KMS-11 (cell line): ENCODE results near the gene DDA1.

Experiments used
- H2AFZ ChIP-seq: fragments of 200-600 bp; sonication (generic); 2 replicates; pipeline ENCODE4 v1.6.1; 2016; ENCODE audit warnings: antibody characterized with exemption, mixed run types, low read depth
- H3K27ac ChIP-seq: fragments of 200-600 bp; sonication (generic); 2 replicates; pipeline ENCODE4 v1.6.1; 2016; ENCODE audit warnings: mild to moderate bottlenecking, mixed run types
- H3K27me3 ChIP-seq: fragments of 200-600 bp; sonication (generic); 2 replicates; pipeline ENCODE4 v1.6.1; 2017; ENCODE audit warnings: mild to moderate bottlenecking, low read depth, mixed run types, moderate library complexity; ENCODE audit not compliant: insufficient read depth
- H3K36me3 ChIP-seq: fragments of 200-600 bp; sonication (generic); 2 replicates; pipeline ENCODE4 v1.6.1; 2017; ENCODE audit warnings: mild to moderate bottlenecking, mixed run types; ENCODE audit not compliant: insufficient read depth
- H3K4me1 ChIP-seq: fragments of 200-600 bp; sonication (generic); 2 replicates; pipeline ENCODE4 v1.6.1; 2016; ENCODE audit warnings: mild to moderate bottlenecking, low read depth, mixed run types; ENCODE audit not compliant: poor library complexity, severe bottlenecking
- H3K4me2 ChIP-seq: fragments of 200-600 bp; sonication (generic); 2 replicates; pipeline ENCODE4 v1.7.0; 2016; ENCODE audit warnings: mild to moderate bottlenecking, mixed run types
- H3K4me3 ChIP-seq: fragments of 200-600 bp; sonication (generic); IDR thresholded peaks from 2 replicates; pipeline ENCODE4 v1.6.1; 2017; ENCODE audit warnings: low read depth, low read length, mixed read lengths; ENCODE audit not compliant: insufficient read depth
- H3K79me2 ChIP-seq: fragments of 200-600 bp; sonication (generic); 2 replicates; pipeline ENCODE4 v1.6.1; 2016; ENCODE audit warnings: low read depth, mixed run types; ENCODE audit not compliant: insufficient read depth
- H3K9ac ChIP-seq: fragments of 200-600 bp; sonication (generic); 2 replicates; pipeline ENCODE4 v1.6.1; 2016; ENCODE audit warnings: mild to moderate bottlenecking, mixed run types
- H4K20me1 ChIP-seq: fragments of 200-600 bp; sonication (generic); 2 replicates; pipeline ENCODE4 v1.6.1; 2016; ENCODE audit warnings: mild to moderate bottlenecking, mixed run types; ENCODE audit not compliant: insufficient read depth
- CTCF ChIP-seq: fragments of 200-600 bp; sonication (generic); conservative IDR thresholded peaks from 2 replicates; pipeline ENCODE4 v1.6.1; 2017; ENCODE audit warnings: low read depth, mild to moderate bottlenecking, antibody characterized with exemption, low read length, moderate library complexity, mixed read lengths

The DDA1 gene

GRCh38 chr19:17296976-17297375 is 12.4 kb upstream of the DDA1 start:
- Histone ChIP-seq H3K36me3 (no peaks in the 10 kb centered on the region), H3K4me2 (no peak overlapping the region), H3K27me3 (no peaks in the 10 kb centered on the region), H3K79me2 (no peaks in the 10 kb centered on the region), H3K4me3 (no peak overlapping the region), H3K27ac (no peak overlapping the region), H4K20me1 (no peaks in the 10 kb centered on the region), H2AFZ (no peak overlapping the region), H3K4me1 (peaks cover 9% of the 10 kb centered on the region), H3K9ac (no peak overlapping the region)
- no peak for TF ChIP-seq CTCF

GRCh38 chr19:17300992-17301619 is 8.3 kb upstream of the DDA1 start:
- H3K4me3 ChIP-seq: no peak overlapping the region
- H4K20me1 ChIP-seq: no peaks in the 10 kb centered on the region
- peaks cover 28% of the 10 kb centered on the region for H3K4me1 ChIP-seq
- no peak overlapping the region for H3K4me2 ChIP-seq
- H3K9ac ChIP-seq: no peak overlapping the region
- no peak overlapping the region for H2AFZ ChIP-seq
- H3K79me2 ChIP-seq: no peaks in the 10 kb centered on the region
- no peaks in the 10 kb centered on the region for H3K27me3 ChIP-seq
- no peak overlapping the region for H3K27ac ChIP-seq
- TF ChIP-seq CTCF: no peak
- no peaks in the 10 kb centered on the region for H3K36me3 ChIP-seq

GRCh38 chr19:17302391-17303166 is 6.8 kb upstream of the DDA1 start:
- Histone ChIP-seq H3K4me2 (peak overlapping the region; percentile 57), H2AFZ (peak overlapping the region; percentile 59), H4K20me1 (no peaks in the 10 kb centered on the region), H3K27ac (no peak overlapping the region), H3K27me3 (no peaks in the 10 kb centered on the region), H3K4me1 (peaks cover 35% of the 10 kb centered on the region), H3K9ac (peak overlapping the region; percentile 32; the same call in 1 of the 2 replicates), H3K79me2 (peaks cover 15% of the 10 kb centered on the region), H3K4me3 (no peak overlapping the region), H3K36me3 (no peaks in the 10 kb centered on the region)
- TF ChIP-seq CTCF: no peak

- H4K20me1 ChIP-seq: no peaks in the 10 kb centered on the region
- H3K4me1 ChIP-seq: peaks cover 35% of the 10 kb centered on the region
- H3K27ac ChIP-seq: no peak within 1 kb of the TSS
- peaks cover 20% of the 10 kb centered on the region for H3K79me2 ChIP-seq
- no peaks in the 10 kb centered on the region for H3K27me3 ChIP-seq
- H2AFZ ChIP-seq: peak within 1 kb of the TSS; percentile 59
- H3K4me3 ChIP-seq: no peak within 1 kb of the TSS
- H3K36me3 ChIP-seq: no peaks in the 10 kb centered on the region
- TF ChIP-seq CTCF: 0 out of 2 replicates have a peak, but pooled peaks have one; percentile 31
- H3K4me2 ChIP-seq: peak within 1 kb of the TSS; percentile 57
- H3K9ac ChIP-seq: peak within 1 kb of the TSS; percentile 32; the same call in 1 of the 2 replicates
Observed at GRCh38 chr19:17303167-17303939, 6.0 kb upstream of the DDA1 start, which contains the start of gene ABHD8. Gene ABHD8 (minus strand): TSS chr19:17303425. CDS start chr19:17301616, 1,809 bp downstream.
